EH (cell line): ENCODE results near the gene DNAJB1.
"Not testable (repeated sequence)": the region's sequence is repeated elsewhere in the genome, so short reads cannot be mapped to it uniquely, and the experiment has no call there.

ENCODE experiments used
- DNase-seq: peaks from one replicate; pipeline ENCODE4 v3.0.0-alpha.2; 2015; ENCODE audit warnings: low read depth

The DNAJB1 gene

DNA sequence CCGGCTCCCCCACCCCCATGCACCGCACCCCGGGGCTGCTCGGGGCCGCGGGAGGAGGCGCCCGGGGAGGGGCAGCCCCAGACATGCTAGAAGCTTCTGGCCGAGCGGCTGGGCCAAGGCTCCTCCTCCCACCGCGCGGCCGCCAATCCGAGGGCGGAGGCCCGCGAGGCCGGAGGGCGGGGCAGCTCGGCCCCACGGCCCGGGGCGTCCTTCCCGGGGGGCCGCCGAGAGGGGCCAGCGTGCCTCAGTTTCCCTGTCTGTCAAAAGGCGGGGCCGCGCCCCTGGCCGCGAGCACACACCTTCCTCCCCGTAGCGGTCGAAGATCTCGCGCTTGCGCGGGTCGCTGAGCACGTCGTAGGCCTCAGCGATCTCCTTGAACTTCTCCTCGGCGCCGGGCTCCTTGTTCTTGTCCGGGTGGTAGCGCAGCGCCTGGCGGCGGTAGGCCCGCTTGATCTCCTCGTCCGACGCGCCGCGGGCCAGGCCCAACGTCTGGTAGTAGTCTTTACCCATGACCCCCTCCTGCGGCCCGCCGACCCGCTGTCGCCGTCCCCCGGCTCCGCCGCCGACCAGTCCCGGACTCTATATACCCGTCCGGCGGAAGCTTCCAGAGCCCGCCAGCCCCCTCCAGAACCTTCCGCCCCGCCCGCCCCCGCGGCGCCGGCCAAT, at the start of gene DNAJB1:
TSS of gene DNAJB1 (minus strand) at position 558 of the 666 bp plus-strand sequence. CDS start at position 510, 48 bp downstream.
- DNase-seq = peak; percentile 84

DNA sequence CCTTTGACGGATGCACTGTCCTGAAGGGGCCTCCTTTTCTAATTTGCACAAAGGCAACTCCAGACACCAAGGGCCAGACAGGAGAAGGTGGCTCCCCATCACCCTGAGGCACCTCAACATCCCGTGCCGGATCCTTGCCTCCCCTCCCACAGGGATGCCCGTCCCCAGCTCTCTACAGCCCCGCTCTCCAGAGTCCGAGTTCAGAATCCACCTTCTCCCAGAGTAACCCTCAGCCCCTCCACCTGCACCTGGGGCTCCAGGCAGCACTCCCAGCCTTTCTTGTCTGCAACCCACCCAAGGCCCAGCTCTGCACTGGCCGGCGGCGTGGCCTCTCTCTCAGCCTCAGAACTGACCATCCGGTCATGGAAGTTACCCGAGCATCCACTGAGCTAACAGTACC, 48.9 kb upstream of the DNAJB1 start:
- DNase-seq = no peak

DNA sequence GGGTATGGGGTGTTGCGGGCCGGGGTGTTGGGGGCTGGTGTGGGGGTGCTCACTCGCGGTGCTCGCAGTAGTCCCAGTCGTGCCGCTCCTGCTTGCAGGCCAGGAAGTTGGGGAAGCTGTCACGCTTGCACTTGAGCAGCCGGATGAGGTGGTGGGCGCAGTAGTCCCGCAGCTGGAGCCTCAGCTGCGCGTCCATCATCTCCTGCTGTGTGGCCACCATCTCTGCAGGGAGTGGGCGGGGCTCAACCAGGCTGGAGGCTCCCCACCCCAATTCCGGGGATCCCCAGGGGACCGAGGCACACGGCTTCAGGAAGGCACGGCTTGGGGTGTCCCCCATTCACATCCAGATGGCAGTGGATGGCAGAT, 48.5 kb upstream of the DNAJB1 start:
- DNase-seq = no peak

DNA sequence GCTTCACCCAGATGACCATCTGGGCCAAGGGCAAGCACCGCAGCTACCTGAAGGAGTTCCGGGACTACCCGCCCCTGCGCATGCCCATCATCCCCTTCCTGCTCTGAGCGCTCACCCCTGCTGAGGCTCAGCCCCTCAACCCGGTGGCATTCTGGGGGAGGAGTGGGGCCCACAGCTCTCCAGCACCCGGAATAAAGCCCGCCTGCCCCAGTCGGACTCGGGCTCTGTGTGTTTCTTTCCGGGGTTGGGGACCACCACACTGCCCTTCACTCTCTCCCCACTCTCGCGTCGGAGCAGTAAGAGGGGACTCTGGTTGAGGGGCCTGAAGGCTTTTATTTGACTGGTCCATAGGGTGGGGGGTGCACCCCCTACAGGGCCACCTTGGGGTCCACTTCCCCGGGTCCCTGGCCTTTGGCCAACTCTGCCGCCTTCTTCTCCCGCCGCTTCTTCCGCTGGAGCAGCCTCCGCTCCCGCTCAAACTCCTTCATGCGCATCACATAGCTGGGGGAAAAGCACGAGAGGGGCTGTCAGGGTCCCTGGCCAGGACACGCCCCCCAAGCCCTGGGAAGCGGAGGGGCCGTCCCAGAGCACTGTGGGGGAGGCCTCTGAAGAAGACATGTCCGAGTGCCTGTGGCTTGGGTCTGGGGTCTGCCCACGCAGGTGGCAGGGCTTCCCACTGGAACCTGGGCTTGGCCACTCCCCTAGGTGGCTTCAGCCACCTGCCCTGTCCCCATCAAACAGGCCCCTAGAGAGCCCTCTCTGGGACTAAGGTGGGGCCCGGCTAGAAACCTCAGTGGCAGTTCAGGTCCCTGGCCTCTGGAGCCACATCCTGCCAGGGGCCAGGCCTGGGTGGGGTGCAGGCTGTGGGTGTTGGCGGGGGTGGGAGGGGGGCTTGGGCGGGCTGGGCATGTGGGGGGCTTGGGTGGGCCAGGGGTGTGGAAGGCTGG, 47.8 kb upstream of the DNAJB1 start:
- DNase-seq = no peak

DNA sequence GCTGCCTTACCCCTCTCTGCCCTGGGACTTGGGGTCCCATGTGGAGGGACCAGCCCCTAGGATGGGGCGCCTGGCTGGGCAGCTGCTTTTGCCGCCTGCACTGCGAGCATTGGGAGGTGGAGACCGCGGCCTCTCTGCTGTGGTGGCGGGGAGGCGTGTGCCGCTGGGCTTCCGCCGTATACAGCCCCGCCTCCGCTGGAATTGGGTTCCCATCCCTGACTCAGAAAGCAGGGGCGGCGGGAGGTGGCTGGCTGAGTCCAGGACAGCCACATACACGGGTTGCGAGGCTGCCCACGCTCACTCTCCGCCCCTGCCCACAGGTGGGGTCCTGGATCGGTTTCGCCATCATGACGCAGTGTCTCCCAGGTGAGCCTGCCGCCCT, 47.1 kb upstream of the DNAJB1 start:
- no peak for DNase-seq

GRCh38 chr19:14564652-14565297, 46.6 kb upstream of the DNAJB1 start:
- DNase-seq = not testable (repeated sequence)

DNA sequence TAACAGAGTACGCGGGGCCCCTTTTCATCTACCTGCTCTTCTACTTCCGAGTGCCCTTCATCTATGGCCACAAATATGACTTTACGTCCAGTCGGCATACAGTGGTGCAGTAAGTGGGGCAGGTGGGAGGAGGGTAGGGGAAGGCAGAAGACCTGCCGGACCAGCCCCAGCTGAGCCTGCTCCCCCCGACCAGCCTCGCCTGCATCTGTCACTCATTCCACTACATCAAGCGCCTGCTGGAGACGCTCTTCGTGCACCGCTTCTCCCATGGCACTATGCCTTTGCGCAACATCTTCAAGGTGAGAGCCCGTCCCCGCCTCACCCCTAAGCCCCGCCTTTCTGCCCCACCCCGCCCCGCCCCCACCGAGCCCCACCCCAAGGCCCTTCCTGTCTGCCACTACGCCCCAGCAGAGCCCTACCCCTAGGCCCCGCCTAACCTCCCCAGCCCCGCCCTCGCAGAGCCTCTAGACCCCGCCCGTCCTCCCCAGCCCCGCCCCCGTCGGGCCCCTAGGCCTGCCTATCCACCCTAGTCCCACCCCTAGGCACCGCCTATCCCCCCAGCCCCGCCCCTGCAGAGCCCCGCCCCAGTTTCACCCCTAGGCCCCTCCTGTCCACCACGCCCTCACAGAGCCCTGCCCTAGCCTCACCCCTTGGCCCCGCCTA, 45.9 kb upstream of the DNAJB1 start:
- peak; percentile 32 for DNase-seq

DNA sequence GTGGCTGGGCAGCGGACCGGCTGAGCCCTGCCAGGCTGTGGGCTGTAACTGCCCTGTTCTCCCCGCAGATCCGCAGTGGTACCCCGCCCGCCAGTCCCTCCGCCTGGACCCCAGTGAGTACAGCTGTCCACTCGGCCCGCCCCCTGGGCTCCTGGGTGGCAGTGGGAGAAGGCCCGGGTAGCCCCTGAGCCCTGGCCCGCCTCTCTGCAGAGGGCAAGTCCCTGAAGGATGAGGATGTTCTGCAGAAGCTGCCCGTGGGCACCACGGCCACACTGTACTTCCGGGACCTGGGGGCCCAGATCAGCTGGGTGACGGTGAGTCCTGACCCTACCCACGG, 45.4 kb upstream of the DNAJB1 start:
- no peak for DNase-seq

DNA sequence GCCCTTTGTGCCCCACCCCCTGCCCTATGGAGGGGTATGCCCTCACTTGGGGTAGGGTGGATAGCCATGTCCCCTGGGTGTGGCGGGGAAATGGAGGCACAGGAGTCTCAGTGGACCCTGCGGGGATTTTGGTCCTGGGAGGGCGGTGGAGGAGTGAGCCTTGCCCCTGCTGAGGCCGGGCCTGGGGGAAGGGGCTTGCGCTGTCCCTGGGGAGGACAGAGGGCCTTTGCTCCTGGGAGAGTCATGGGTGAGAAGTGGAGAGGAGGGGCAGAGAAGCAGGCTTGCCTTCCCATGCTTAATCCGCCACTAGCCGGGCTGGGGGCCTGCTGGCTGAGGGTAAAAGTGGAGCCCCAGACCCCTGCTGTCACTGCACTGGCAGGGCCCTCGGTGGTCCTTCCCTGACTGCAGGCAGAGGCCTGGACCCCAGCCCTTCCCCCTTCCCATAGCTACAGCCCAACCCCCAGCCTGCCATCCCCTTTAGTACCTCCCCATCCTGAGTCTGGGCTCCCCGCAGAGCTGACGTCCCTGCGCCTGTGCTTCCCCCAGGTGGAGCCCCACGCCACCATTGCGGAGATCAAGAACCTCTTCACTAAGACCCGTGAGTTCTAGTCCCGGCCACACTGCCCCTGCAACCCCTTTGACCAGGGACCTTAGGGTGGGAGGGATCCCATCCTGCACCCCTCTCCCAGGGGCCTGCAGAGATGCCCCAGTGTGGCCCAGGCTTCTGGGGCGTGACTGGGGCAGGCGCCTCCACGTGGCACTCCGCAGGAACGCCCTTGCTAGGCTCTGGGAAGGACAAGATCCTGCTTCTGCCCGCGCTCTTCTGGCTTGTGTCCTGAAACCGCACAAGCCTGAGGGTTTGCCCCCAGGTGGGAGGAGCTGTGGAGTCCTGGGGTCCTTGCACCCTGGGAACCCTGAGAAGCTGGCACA, 44.7 kb upstream of the DNAJB1 start:
- no peak for DNase-seq

- DNase-seq = no peak
Measured at GRCh38 chr19:14561847-14562351, 43.7 kb upstream of the DNAJB1 start.

DNA sequence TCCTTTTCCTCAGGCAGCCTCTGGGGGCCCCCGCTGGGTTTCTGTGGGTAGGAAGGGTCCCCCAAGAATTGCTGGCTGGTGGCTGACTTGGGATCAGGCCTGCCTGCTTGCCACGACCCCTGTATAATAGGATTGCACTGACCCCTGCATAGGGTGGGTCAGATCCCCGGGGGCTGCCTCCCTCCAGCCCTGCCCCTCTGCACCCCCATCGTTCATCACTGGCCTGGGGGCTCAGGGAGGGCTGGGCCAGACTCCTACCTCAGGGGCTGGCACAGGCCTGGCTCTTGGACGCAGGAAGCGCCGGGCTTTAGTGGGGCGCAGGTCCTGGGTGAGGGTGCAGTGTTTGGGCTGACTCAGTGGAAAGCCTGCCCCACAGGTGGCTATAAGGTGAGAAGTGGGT, 43.1 kb upstream of the DNAJB1 start:
- no peak for DNase-seq

DNA sequence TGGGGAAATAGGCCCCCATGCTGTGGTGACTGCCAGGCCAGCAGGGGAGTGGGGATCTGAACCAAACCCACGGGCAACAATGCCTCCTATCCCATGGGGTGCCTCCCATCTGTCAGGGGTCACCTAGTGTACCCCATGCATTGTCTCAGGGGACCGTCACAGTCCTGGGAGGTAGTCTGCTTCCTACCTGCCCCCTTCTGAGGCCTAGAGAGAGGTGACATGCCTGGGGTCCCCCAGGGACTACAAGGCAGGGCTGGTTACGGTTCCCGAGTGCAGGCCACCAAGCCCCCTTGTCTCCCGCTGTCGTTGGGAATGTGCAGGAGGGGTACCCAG, 42.5 kb upstream of the DNAJB1 start:
- DNase-seq = no peak

GRCh38 chr19:14559916-14560775, 41.9 kb upstream of the DNAJB1 start:
- no peak for DNase-seq

DNA sequence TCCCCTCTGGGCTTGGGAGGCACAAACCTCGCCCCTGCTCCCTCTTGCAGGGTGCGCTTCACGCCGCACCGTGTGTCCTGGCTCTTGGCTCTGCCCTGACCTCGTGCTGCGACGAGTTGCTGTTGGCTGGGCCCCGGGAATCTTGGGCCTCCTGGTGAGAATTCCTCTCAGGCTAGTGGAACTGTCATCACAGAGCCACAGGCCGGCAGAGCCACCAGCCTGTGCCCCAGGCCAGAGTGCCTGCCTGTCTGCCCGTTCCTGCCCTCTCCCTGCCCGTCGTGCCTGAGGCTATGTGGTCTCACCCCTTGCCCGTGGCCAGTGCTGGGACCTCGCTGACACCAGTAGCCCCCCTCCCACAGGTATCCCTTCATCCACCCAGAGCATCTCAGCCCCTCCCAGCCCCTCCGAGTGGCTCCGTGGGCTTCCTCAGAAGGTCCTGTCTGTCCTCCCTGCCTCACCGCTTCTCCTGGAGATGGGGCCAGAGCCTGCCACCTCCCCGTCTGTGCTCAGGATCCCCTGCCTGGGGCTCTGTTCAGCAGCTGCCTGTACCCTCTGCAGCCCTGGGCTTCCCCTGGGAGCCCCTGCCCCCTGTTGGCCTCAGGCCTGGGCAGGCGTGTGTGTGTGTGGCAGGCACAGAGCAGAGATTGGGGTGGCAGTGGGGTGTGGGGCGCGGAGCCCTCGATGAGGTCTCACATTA, 40.3 kb upstream of the DNAJB1 start:
- no peak for DNase-seq

DNA sequence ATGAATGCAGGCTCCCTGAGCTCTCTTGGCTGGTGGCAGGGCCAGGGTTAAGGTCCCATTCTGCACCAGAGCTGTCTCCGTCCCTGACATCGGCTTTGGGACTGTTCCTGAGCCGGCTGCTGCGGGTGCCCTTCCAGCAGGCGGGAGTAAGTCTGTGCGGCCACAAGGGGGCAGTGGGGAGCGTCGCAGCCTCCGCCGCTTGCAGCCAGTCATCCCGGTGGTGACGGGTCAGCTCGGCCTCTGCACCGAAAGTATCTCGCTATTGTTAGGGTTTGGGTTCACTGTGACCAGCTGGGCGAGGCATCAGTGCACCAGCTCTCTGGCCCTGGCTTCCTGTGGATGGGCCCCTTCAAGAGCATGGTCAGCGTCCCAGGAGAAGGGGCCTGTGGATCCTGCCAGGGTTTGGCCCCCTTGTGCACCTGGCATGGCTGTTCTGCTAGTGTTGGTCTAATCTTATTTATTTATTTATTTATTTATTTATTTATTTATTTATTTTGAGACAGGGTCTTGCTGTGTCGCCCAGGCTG, 38.5 kb upstream of the DNAJB1 start:
- DNase-seq = peak; percentile 79

GRCh38 chr19:14555918-14556661, 37.9 kb upstream of the DNAJB1 start:
- peak; percentile 39 for DNase-seq

GRCh38 chr19:14554382-14554812, 36.2 kb upstream of the DNAJB1 start:
- no peak for DNase-seq

GRCh38 chr19:14553939-14554243, 35.7 kb upstream of the DNAJB1 start:
- DNase-seq = no peak
